Activated CD4-positive, alpha-beta T cell treated with anti-CD3 and anti-CD28 coated beads for 36 hours (primary cell): ENCODE results near the gene NEUROD1. TPM values are rescaled to one million over a fixed set of nuclear protein-coding genes. Genes with fewer than 3 reads are reported as not detected.

Experiments
- ATAC-seq: fragments of 200-7000 bp; cut with Tn5 transposase; one replicate; pipeline ENCODE4 v1.10.0; 2021; ENCODE audit warnings: mild to moderate bottlenecking, moderate library complexity
- CTCF ChIA-PET: fragments of 350-600 bp; sonication (Branson Sonifier 250); formaldehyde crosslinking; loops from one replicate; lab custom pipeline; 2021; ENCODE audit warnings: antibody characterized with exemption; lab: Charles Lee
- POLR2A ChIA-PET: fragments of 350-600 bp; sonication (Branson Sonifier 250); formaldehyde crosslinking; loops from one replicate; lab custom pipeline; 2021; ENCODE audit warnings: antibody characterized with exemption, inconsistent platforms; lab: Charles Lee
- DNase-seq: peaks from one replicate; pipeline ENCODE4 v3.0.0-alpha.2; 2020
- H3K27ac Mint-ChIP-seq: one replicate; pipeline ENCODE4 v1.8.0; 2021; ENCODE audit warnings: mixed read lengths
- H3K27me3 Mint-ChIP-seq: one replicate; pipeline ENCODE4 v1.8.0; 2021; ENCODE audit warnings: mixed read lengths
- H3K36me3 Mint-ChIP-seq: one replicate; pipeline ENCODE4 v1.8.0; 2021; ENCODE audit warnings: low read depth, mixed read lengths
- H3K4me1 Mint-ChIP-seq: one replicate; pipeline ENCODE4 v1.8.0; 2021; ENCODE audit warnings: mixed read lengths
- H3K4me3 Mint-ChIP-seq: one replicate; pipeline ENCODE4 v1.8.0; 2021; ENCODE audit warnings: mild to moderate bottlenecking, moderate library complexity, mixed read lengths
- H3K9me3 Mint-ChIP-seq: one replicate; pipeline ENCODE4 v1.8.0; 2021; ENCODE audit warnings: low read depth, mixed read lengths
- intact Hi-C, 2 experiments: fragments of 100-400 bp; cut with DNase I in 1 of 2; cut with micrococcal nuclease in 1 of 2; formaldehyde crosslinking; loops; one replicate each; pipeline versions ENCODE4 v1.14.2 to v1.15.1; 2022 to 2024; cut with DNase I, micrococcal nuclease
- total RNA-seq, 2 experiments: library from RNA; stranded (reverse); gene quantifications; one replicate each; pipeline ENCODE4 v1.2.3, GENCODE V29; 2021

Gene NEUROD1
- total RNA-seq, 2 experiments from 2014 or later: not detected

GRCh38 chr2:181628590-181629585 is 51.4 kb downstream of the NEUROD1 start:
- H3K4me3 Mint-ChIP-seq: no peak overlapping the region
- intact Hi-C loops: no loop called here
- peaks cover 11% of the 10 kb centered on the region for H3K27me3 Mint-ChIP-seq
- no peaks in the 10 kb centered on the region for H3K4me1 Mint-ChIP-seq
- no peaks in the 10 kb centered on the region for H3K9me3 Mint-ChIP-seq
- ChIA-PET POLR2A (no interaction called here), CTCF (interaction anchor here (0.5 kb wide), 1 partner anchor 447 kb away, joined by 3 read pairs; no protein-coding TSS in a partner anchor)
- H3K27ac Mint-ChIP-seq: no peak overlapping the region
- DNase-seq: no peak
- H3K36me3 Mint-ChIP-seq: no peaks in the 10 kb centered on the region
- ATAC-seq: no peak

- Mint-ChIP-seq H3K4me1 (no peaks in the 10 kb centered on the region), H3K27me3 (peaks cover 9% of the 10 kb centered on the region), H3K9me3 (no peaks in the 10 kb centered on the region), H3K36me3 (no peaks in the 10 kb centered on the region), H3K27ac (no peak overlapping the region), H3K4me3 (no peak overlapping the region)
- ChIA-PET POLR2A (no interaction called here), CTCF (interaction anchor here (0.6 to 0.8 kb wide), 3 partner anchors 20 to 1787 kb away, joined by 3 read pairs; no protein-coding TSS in a partner anchor)
- no peak for ATAC-seq
- intact Hi-C loops: no loop called here
- no peak for DNase-seq
These were observed 52.8 kb downstream of the NEUROD1 start for GRCh38 chr2:181627545-181627944.

DNA sequence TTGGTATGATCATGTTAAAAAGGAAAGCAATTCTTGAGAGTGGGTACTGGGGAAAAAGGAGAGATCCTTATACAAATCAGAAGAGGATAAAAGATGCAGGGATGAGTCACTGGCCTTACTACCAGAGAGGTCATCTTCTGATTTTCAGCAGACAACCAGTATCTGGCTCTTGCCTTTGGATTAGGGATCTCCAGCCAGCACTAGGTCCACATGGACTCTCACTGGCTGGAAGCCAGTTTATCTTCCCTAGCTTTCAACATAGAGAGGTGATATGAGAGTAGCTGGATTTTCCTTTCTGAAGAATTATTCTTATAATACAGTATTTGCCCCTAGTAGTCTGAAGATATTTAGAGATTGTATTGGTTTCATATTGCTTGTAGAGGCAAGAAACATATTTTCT is 53.6 kb downstream of the NEUROD1 start:
- H3K9me3 Mint-ChIP-seq: no peaks in the 10 kb centered on the region
- ChIA-PET CTCF (no interaction called here), POLR2A (no interaction called here)
- H3K27me3 Mint-ChIP-seq: peaks cover 8% of the 10 kb centered on the region
- H3K36me3 Mint-ChIP-seq: no peaks in the 10 kb centered on the region
- no peak overlapping the region for H3K4me3 Mint-ChIP-seq
- ATAC-seq (no peak), DNase-seq (no peak)
- H3K4me1 Mint-ChIP-seq: no peaks in the 10 kb centered on the region
- intact Hi-C loops: no loop called here
- H3K27ac Mint-ChIP-seq: no peak overlapping the region

Other genes with a start within 250 kb of the NEUROD1 start
- gene ITGA4, start 223.1 kb downstream of the NEUROD1 start, total RNA-seq: 10 to 100 TPM; 27.7 to 33.6 TPM
- under 1 TPM in 1 of 2 experiments, not detected in 1; 0.07 TPM for gene CERKL, start 23.4 kb downstream of the NEUROD1 start, total RNA-seq
- 10 to 100 TPM; 34.9 to 51.8 TPM for gene ITPRID2, start 211.2 kb upstream of the NEUROD1 start, total RNA-seq